Hypothalamus (tissue), 51 donors: ENCODE data around the gene RNMT.

Experiments used
- DNase-seq, 51 donors: peaks; one replicate each; lab custom pipeline; 2025; lab: John Stamatoyannopoulos, UW

Gene RNMT

DNA sequence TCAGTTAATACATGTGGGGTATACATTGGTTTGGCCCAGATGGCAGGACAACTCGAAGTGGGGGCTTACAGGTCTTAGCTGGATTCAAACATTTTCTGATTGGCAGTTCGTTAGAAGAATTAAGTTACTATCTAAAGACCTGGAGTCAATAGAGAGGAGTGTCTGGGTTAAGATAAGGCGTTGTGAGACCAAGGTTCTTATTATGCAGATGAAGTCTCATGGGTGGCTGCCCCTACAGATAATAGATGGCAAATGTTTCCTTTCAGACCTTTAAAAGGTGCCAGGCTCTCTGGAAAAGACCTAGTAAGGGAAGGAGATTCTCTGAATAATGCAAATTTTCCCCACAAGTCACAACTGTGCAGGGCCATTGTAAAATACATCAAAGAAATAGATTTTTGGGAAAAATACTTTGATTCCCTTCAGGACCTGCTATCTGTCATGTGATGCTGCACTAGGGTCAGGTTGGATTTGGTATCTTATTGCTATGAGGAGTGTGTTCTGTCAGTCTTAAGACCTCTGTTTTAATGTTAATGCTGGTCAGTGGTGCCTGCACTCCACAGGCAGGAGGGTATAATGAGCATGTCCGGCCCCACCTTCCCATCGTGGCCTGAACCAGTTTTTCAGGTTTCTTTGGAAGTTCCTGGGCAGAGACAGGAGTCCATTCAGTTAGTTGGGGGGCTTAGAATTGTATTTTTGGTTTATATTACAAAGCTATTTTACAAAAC lies 83.2 kb downstream of the RNMT start:
- DNase-seq = no peak

DNA sequence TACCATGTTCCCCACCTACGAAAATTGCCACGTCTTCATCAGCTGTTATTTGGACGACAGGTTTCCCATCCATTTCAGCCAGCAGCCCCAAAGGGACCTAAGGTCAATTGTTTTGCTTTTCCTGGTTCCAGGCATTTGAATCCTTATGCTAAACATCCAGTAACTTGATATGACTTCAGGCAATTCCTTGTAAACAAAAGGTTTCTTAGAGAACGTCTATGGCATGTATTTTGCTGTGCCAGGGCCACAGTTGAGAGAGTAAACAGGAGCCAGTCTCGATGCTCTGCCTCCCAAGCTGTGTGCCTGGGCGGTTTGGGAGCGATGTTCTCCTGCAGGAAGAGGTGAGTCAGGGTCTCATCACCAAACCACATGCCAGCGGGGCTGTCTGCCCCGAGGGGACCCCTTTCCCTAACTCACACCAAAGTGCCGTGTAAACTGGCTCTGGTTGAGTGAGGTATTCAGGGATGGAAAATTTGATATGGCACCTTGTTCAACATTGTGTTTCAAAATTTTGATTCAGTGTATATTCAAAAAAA lies 84.5 kb downstream of the RNMT start:
- no peak for DNase-seq

GRCh38 chr18:13811993-13812392 lies 85.5 kb downstream of the RNMT start:
- no peak for DNase-seq

DNA sequence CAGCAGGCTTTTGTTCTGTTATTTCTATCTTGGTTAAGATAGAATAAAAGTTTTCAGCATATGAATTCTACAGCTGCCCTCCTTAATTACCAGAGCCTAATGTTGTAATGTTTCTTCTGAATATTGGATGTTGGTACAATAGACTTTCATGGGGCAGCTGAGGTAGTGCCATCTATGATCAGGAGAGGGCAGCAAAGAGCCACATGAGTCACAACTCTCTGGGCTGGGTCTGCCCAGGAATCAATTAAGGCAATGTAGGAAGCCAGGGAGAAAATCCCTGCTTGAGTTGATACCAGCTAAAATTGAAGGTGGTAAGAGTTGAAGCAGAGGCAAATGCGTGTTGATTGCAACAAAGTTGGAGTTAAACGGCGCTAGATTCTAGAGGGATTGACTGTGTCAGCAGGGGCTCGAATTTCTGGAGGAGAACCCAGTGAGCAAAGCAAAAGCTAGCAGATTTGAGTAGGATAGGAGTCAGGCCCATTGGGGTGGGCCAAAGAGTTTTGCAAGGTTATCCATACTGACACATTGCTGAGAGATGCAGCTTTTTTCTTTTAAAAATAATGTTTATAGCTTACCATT lies 86.9 kb downstream of the RNMT start:
- peak in 36 of 51 donors; percentile 3 to 74 (median 27) for DNase-seq
